PC-9 (cell line): ENCODE measurements around the gene STK32B. TPM values are rescaled to one million over a fixed set of nuclear protein-coding genes. Genes with fewer than 3 reads are reported as not detected.

Experiments used
- BruUV-seq: library from RNA; stranded (reverse); fragments of 400-500 nt; replicated peaks from 2 replicates; lab custom pipeline; 2021; lab: Mats Ljungman, UMichigan
- CTCF ChIA-PET: fragments of 300-600 bp; sonication (Branson Sonifier 250); formaldehyde crosslinking; loops from one replicate; lab custom pipeline; 2022; ENCODE audit warnings: antibody characterized with exemption; lab: Charles Lee
- POLR2A ChIA-PET: fragments of 300-600 bp; sonication (Branson Sonifier 250); formaldehyde crosslinking; loops from one replicate; lab custom pipeline; 2022; ENCODE audit warnings: antibody characterized with exemption; ENCODE audit not compliant: unreplicated experiment; lab: Charles Lee
- DNase-seq, 2 experiments: peaks; one replicate each; pipeline versions ENCODE4 v3.0.0 to v3.0.0-alpha.2; 2015 to 2022; ENCODE audit warnings: mixed read lengths in 1 of 2
- H2AFZ ChIP-seq: fragments of 200-600 bp; sonication (generic); 2 replicates; pipeline ENCODE4 v1.8.1; 2017; ENCODE audit warnings: antibody characterized with exemption
- H3F3A ChIP-seq: fragments of 200-600 bp; sonication (generic); 2 replicates; pipeline ENCODE4 v1.8.1; 2017; ENCODE audit warnings: antibody characterized with exemption, mild to moderate bottlenecking, low read depth; ENCODE audit not compliant: insufficient read depth
- H3K27ac ChIP-seq: fragments of 200-600 bp; sonication (generic); 2 replicates; pipeline ENCODE4 v1.6.1; 2016; ENCODE audit warnings: mixed run types
- H3K27me3 ChIP-seq: fragments of 200-600 bp; sonication (generic); 2 replicates; pipeline ENCODE4 v1.6.1; 2016; ENCODE audit warnings: low read depth, mixed run types; ENCODE audit not compliant: insufficient read depth
- H3K36me3 ChIP-seq: fragments of 200-600 bp; sonication (generic); 2 replicates; pipeline ENCODE4 v1.6.1; 2016; ENCODE audit warnings: low read depth, mixed run types
- H3K4me1 ChIP-seq: fragments of 200-600 bp; sonication (generic); replicated peaks from 2 replicates; pipeline ENCODE4 v1.6.1; 2016; ENCODE audit warnings: mixed run types; ENCODE audit not compliant: insufficient read depth
- H3K4me2 ChIP-seq: fragments of 200-600 bp; sonication (generic); 2 replicates; pipeline ENCODE4 v1.6.1; 2017; ENCODE audit warnings: mixed run types
- H3K4me3 ChIP-seq: fragments of 200-600 bp; sonication (generic); 2 replicates; pipeline ENCODE4 v1.6.1; 2016; ENCODE audit warnings: mixed run types
- H3K79me2 ChIP-seq: fragments of 200-600 bp; sonication (generic); 2 replicates; pipeline ENCODE4 v1.6.1; 2017; ENCODE audit warnings: low read depth, mixed run types
- H3K9me2 ChIP-seq: fragments of 200-600 bp; sonication (generic); 2 replicates; pipeline ENCODE4 v1.8.1; 2017; ENCODE audit warnings: mild to moderate bottlenecking; ENCODE audit not compliant: insufficient read depth
- H3K9me3 ChIP-seq: fragments of 200-600 bp; sonication (generic); 2 replicates; pipeline ENCODE4 v1.8.1; 2016; ENCODE audit warnings: low read depth; ENCODE audit not compliant: insufficient read depth
- H4K20me1 ChIP-seq: fragments of 200-600 bp; sonication (generic); 2 replicates; pipeline ENCODE4 v1.8.1; 2017; ENCODE audit not compliant: insufficient read depth
- CTCF ChIP-seq: fragments of 200-600 bp; sonication (generic); conservative IDR thresholded peaks from 2 replicates; pipeline ENCODE4 v1.6.1; 2017; ENCODE audit warnings: mixed run types, antibody characterized with exemption, mild to moderate bottlenecking, moderate library complexity
- EZH2 ChIP-seq: fragments of 200-600 bp; sonication (generic); IDR thresholded peaks from 2 replicates; pipeline ENCODE4 v1.8.0; 2017; ENCODE audit warnings: antibody characterized with exemption, low read depth
- intact Hi-C: fragments of 100-400 bp; cut with micrococcal nuclease; formaldehyde crosslinking; loops from one replicate; pipeline ENCODE4 v1.10.0; 2022; ENCODE audit not compliant: unreplicated experiment
- total RNA-seq: library from RNA; stranded (reverse); gene quantifications from 2 replicates; pipeline ENCODE4 v1.2.3, GENCODE V29; 2021

Gene STK32B
- total RNA-seq, 1 experiment from 2014 or later, result not detected

- no peaks in the 10 kb centered on the region for H3F3A ChIP-seq
- no peaks in the 10 kb centered on the region for H3K9me3 ChIP-seq
- ChIA-PET CTCF (no interaction called here), POLR2A (no interaction called here)
- no peaks in the 10 kb centered on the region for H3K36me3 ChIP-seq
- H3K79me2 ChIP-seq, result no peaks in the 10 kb centered on the region
- intact Hi-C loops, result no loop called here
- no peak overlapping the region for H3K27ac ChIP-seq
- H4K20me1 ChIP-seq, result no peaks in the 10 kb centered on the region
- no peaks in the 10 kb centered on the region for H3K9me2 ChIP-seq
- no peak overlapping the region for H2AFZ ChIP-seq
- H3K4me3 ChIP-seq, result no peak overlapping the region
- BruUV-seq, result no TSS peak
- no peak for TF ChIP-seq CTCF
- H3K4me2 ChIP-seq, result no peak overlapping the region
- H3K4me1 ChIP-seq, result no peaks in the 10 kb centered on the region
- DNase-seq, result no peak
- H3K27me3 ChIP-seq, result peaks cover 27% of the 10 kb centered on the region
Measured at GRCh38 chr4:5156682-5157081, 105.4 kb downstream of the STK32B start.

GRCh38 chr4:5157791-5158770 lies 106.8 kb downstream of the STK32B start:
- H3K27me3 ChIP-seq, result peaks cover 38% of the 10 kb centered on the region
- H3K79me2 ChIP-seq, result no peaks in the 10 kb centered on the region
- H4K20me1 ChIP-seq, result no peaks in the 10 kb centered on the region
- no peaks in the 10 kb centered on the region for H3F3A ChIP-seq
- intact Hi-C loops, result no loop called here
- no peak for DNase-seq
- no peak overlapping the region for H3K4me2 ChIP-seq
- no peak for TF ChIP-seq EZH2
- no peak for TF ChIP-seq CTCF
- POLR2A ChIA-PET, result interaction anchor here (0.6 kb wide), 1 partner anchor 599 kb away, joined by 6 read pairs; no protein-coding TSS in a partner anchor
- no peak overlapping the region for H2AFZ ChIP-seq
- H3K9me3 ChIP-seq, result no peaks in the 10 kb centered on the region
- no peak overlapping the region for H3K4me3 ChIP-seq
- H3K36me3 ChIP-seq, result no peaks in the 10 kb centered on the region
- CTCF ChIA-PET, result no interaction called here
- no peaks in the 10 kb centered on the region for H3K4me1 ChIP-seq
- no peak overlapping the region for H3K27ac ChIP-seq
- no peaks in the 10 kb centered on the region for H3K9me2 ChIP-seq
- no TSS peak for BruUV-seq

- H3K9me3 ChIP-seq, result no peaks in the 10 kb centered on the region
- DNase-seq, result no peak
- ChIA-PET POLR2A (no interaction called here), CTCF (no interaction called here)
- TF ChIP-seq EZH2 (no peak), CTCF (no peak)
- no peak overlapping the region for H3K27ac ChIP-seq
- no peaks in the 10 kb centered on the region for H3K4me1 ChIP-seq
- H3K4me3 ChIP-seq, result no peak overlapping the region
- no peaks in the 10 kb centered on the region for H3K9me2 ChIP-seq
- H3K27me3 ChIP-seq, result peaks cover 44% of the 10 kb centered on the region
- intact Hi-C loops, result no loop called here
- no peak overlapping the region for H2AFZ ChIP-seq
- no peaks in the 10 kb centered on the region for H3F3A ChIP-seq
- H3K36me3 ChIP-seq, result no peaks in the 10 kb centered on the region
- H3K79me2 ChIP-seq, result no peaks in the 10 kb centered on the region
- H3K4me2 ChIP-seq, result no peak overlapping the region
- no peaks in the 10 kb centered on the region for H4K20me1 ChIP-seq
- no TSS peak for BruUV-seq
Measured at GRCh38 chr4:5158825-5159224, 107.5 kb downstream of the STK32B start.
